HG03571 (cell line): ENCODE results near the gene H2AZ1.
A peak's percentile ranks its signal among the peaks of the same experiment; 100 is the strongest.
"Not testable (repeated sequence)": the region's sequence is repeated elsewhere in the genome, so short reads cannot be mapped to it uniquely, and the experiment has no call there.

ENCODE experiments used
- ATAC-seq: cut with Tn5 transposase; IDR thresholded peaks from one replicate; pipeline ENCODE4 v1.9.1; 2021; ENCODE audit not compliant: unreplicated experiment

The H2AZ1 gene

DNA sequence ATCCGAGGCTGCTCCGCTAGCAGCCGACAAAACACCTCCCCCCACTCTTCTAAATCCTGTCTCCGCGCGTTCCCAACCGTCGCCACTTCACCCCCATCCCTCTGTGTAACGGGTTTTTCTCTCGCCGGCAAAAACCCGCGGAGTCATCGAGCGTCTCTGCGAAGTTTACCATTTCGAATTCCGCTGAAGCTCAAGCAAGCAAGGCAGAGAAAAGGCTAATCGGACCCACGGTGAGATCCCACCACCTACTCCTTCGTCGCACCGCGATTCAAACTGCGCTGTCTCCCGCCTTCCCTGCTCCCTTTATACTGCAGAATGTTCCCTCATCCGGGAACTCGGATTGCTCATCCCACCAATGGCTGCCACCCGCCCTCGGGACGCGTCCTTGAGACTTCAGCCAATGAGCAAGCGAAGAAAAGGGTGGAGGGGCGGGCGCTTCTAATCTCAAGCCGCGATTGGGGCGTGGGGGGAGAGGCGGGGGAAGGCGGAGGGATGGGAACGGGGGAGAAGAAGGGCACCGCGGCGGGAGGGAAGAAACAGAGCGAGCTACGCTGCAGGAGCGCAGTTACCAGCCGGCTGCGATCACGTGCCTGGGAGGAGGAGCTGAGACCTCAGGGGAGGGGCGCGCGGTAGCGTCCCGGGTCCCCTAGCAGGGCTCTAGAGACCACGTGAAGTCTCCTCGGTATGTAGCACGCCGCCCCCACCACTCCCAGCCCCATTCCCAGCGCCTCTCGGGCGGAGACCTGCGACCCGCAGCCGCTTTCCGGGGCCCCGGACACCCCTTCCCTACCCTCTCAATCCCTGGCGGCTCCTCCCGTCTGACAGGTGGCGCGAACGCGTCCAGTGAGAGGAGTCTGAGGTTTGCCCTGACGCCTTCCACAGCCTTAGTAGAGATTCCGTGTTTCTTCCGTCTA lies at the start of gene H2AZ1:
Gene H2AZ1, minus strand, starts transcription at position 277 of the 914 bp plus-strand sequence. Its CDS starts 105 bp downstream, at position 172.
- peak; percentile 58 for ATAC-seq

DNA sequence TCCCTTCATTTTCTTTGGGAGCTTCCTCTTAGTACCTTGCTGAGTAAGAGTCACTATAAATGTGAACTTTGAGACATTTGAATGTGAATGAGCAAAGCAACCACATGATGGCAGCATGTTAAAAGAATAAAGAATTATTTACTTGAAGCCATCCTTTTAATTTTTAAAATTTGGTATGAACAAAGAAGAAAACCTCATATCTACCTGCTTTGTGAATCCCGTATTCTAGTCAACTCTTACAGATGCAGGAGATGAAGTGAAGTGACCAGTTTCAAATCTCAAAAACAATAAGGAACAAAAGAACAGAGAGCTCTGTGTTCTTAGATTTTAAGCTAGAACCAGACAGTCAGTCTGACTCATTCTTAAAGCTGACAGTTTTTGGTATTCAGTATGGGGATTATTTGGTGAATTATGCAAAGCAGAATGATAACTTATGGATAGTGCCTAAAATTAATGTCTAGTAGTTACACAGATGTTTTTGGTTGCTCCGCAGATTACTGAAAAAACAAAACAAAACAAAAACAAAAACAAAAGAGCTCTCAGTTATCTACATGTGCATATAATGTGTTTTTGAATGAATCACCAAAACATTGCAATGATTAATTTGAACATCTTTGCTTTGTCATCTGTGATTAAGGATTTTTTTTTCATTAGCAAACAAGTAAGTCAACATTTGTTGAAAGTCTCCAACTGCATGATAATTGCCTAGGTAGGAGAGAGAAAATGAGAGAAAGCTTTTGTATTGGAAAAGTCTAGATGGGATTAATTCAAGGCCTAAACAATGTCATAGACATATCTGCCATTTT lies 48.2 kb upstream of the H2AZ1 start:
- no peak for ATAC-seq

DNA sequence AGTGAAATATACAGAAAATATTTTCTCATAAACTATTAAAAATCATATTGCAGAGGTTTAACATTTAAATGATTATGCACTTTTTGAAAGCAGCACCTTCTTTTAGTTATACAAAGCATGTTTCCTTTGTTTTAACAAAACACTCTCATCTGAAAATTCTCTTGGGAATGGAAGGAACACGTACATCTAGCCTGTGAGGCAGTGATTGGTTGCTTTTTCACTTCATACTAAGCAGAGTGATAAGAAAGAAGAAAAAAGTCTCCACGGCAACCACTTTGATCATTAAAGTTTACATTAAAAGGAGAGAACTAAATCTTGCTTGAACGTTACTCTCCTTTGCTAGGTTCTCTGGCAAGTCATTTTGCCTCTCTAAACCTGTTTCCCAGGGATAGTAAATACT lies 41.7 kb upstream of the H2AZ1 start:
- no peak for ATAC-seq

DNA sequence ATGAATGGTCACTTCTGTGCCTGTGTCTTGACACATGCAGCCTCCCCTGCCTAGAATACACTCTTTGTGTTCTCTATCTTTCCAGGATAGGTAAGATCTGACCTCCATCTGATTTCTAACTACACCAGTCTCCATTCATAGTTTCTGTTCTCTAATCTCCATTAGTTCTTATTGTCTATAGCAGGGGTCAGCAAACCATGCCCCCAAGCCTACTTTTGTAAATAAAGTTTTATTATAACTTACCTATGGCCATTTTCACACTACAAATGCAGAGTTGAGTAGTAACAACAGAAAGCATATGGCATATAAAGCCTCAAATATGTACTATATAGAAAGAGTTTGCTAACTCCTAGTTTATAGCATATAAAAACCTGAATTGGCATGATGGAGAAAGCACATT lies 37.6 kb upstream of the H2AZ1 start:
- ATAC-seq, result no peak

- no peak for ATAC-seq
Measured at GRCh38 chr4:99986792-99987191, 36.7 kb upstream of the H2AZ1 start.

- no peak for ATAC-seq
Measured at GRCh38 chr4:99983289-99983943, 33.3 kb upstream of the H2AZ1 start.

GRCh38 chr4:99979872-99980271 lies 29.8 kb upstream of the H2AZ1 start:
- ATAC-seq, result no peak

- no peak for ATAC-seq
Measured at GRCh38 chr4:99971453-99972111, 21.5 kb upstream of the H2AZ1 start.

DNA sequence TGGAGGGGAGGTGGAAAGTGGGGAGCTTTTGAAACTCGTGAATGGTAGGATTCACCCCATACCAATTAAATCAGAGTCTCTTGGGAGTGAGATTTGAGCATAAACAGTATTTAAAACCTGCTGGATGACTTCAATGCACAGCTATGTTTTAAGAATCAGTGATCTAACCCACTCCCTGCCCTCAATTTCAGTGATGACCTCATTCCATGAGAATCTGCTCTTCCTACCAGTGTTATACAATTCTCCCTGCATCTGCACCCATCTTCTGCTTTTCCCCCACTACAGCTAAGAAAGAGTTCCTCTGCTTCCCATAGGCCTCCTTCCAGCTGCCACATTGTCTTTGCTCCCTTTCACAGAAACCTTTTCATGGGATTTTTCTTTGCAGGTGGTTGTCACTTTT lies 18.3 kb upstream of the H2AZ1 start:
- no peak for ATAC-seq

GRCh38 chr4:99966692-99967091 lies 16.6 kb upstream of the H2AZ1 start:
- no peak for ATAC-seq

GRCh38 chr4:99965674-99966350 lies 15.7 kb upstream of the H2AZ1 start:
- ATAC-seq, result no peak

DNA sequence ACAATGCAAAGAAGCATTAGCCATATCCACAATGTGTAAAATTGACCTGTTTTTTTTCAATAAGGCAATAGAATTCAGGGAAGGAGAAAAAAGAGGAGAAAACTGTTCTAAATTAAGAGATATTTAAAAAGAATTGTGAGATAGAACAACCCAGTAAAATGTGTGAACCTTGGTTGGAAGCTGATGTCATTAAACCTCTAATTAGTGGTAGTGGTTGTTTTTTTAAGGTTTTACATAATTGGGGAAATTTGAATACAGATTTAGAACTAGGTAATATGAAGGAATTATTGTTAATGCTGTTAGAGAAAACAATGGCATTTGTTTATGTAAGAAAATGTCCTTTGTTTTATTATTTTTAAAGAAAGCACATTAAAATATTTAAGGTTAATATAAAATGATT lies 15.1 kb upstream of the H2AZ1 start:
- no peak for ATAC-seq

GRCh38 chr4:99961711-99962110 lies 11.6 kb upstream of the H2AZ1 start:
- no peak for ATAC-seq

DNA sequence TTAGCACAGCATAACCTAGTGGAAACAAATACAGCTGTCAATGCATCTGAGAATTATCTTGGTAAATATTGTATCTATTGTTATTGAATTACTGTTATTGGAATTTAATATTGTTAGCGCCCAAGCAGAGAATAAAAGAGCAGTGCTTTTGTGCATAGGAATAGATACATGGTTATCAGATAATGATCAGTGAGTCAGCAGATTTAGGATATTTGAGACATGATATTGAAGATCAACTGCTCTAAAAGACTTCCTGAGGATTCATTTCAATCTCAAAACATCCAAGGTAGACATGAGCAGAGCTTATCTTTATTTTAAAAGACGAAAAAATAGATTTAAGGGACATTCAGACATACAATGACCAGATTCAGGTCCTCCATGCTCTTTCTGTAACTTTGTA lies 10.6 kb upstream of the H2AZ1 start:
- no peak for ATAC-seq

DNA sequence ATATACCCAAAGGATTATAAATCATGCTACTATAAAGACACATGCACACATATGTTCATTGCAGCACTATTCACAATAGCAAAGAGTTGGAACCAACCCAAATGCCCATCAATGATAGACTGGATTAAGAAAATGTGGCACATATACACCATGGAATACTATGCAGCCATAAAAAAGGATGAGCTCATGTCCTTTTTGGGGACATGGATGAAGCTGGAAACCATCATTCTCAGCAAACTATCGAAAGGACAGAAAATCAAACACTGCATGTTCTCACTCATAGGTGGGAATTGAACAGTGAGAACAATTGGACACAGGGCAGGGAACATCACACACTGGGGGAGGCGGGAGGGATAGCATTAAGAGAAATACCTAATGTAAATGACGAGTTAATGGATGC lies 8.1 kb upstream of the H2AZ1 start:
- not testable (repeated sequence) for ATAC-seq

GRCh38 chr4:99950913-99951254 lies 809 bp upstream of the H2AZ1 start:
- no peak for ATAC-seq

DNA sequence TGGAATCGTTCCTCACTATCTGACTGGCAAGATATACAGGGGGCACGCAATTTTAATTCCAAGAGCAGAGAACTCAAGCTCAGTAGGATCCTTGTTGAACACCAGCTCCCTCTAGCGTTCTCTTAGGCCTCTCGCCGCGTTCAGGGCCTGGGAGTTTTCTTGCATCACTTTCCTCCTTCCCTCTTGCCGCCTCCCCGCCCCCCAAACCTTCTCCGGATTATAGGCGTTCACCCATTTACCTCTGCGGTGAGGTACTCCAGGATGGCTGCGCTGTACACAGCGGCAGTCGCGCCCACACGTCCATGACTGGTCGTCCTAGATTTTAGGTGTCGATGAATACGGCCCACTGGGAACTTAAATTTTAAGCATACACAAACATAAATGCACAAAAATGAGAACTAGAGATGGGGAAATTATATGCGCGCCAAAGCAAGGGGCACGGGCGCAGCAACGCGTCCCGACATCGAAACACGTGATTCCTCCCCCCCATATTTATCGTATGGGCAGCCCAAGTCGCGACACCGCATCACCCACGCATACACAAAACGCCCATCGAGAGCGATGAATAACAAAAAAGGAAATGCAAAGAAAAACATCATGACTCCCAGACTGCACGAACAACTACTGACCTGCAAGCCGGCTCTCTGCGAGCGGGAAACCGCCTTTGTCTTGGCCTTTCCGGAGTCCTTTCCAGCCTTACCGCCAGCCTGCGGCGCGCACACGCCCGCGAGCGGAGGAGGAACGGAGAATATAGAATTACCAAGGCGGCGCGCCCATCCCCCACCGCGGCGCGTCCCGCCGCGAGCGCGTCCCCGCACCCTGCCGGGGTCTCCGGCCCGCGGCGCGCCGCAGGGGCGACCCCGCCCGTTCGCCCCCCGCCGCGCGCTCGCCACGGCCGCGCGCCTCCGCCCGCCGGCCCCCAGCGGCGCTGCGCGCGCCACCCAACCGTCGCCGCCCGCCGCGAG lies 759 bp downstream of the H2AZ1 start:
- peak; percentile 25 for ATAC-seq

DNA sequence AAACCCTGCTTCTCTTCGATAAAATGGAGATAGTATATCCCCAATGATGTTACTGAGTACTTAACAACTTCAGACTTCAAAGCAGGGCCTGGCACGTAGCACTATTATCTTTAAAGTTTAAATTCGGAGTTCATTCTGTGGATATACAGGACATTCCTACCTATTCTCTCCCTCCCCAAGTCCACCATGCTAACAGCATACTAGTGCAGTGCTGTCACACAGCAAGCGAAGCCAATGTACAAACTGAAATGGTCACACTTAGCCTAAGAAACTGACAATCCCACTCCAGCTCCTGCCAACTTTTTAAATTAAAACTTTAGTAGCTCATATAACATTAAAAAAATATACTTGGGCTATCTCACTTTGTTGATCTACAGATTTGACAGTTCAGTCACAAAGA lies 2.5 kb downstream of the H2AZ1 start:
- ATAC-seq, result no peak

DNA sequence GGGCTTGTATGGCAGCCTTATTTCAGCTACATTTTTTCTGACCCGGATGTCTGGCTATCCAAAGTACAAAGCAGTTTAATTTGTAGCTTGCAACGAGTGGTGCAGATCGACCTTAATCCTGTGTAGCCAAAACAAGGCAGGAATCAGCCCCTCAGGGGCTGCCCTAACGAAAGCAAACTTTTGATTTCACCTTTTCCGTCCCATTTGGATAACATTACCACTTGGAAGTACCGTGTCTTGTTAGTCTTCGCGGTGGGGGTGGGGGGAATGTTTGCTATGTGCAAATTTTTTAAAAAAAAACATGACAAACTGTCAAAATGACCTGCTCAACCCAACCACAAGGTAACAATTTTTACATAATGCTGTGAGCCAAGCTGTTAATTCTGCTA lies 2.9 kb downstream of the H2AZ1 start:
- no peak for ATAC-seq
